Upper lobe of right lung (tissue), 1 donor: Measurements from ENCODE around the gene NAALADL2. TPM values are rescaled to one million over a fixed set of nuclear protein-coding genes. Genes with fewer than 3 reads are reported as not detected.

Source experiments
- ATAC-seq: fragments of 200-7000 bp; cut with Tn5 transposase; one replicate; pipeline ENCODE4 v1.9.1; 2020; ENCODE audit warnings: mild to moderate bottlenecking, moderate library complexity
- DNase-seq: peaks from one replicate; pipeline ENCODE4 v3.0.0-alpha.2; 2020
- H3K27ac ChIP-seq: fragments of 200-600 bp; one replicate; pipeline ENCODE4 v1.8.0; 2022
- H3K27me3 ChIP-seq: fragments of 200-600 bp; one replicate; pipeline ENCODE4 v1.8.0; 2022; ENCODE audit warnings: mild to moderate bottlenecking
- H3K36me3 ChIP-seq: fragments of 200-600 bp; one replicate; pipeline ENCODE4 v1.8.0; 2022
- H3K4me1 ChIP-seq: fragments of 200-600 bp; one replicate; pipeline ENCODE4 v1.8.0; 2022
- H3K4me3 ChIP-seq: fragments of 200-600 bp; one replicate; pipeline ENCODE4 v1.8.0; 2022; ENCODE audit warnings: mild to moderate bottlenecking
- H3K9me3 ChIP-seq: fragments of 200-600 bp; one replicate; pipeline ENCODE4 v1.8.0; 2022
- CTCF ChIP-seq: fragments of 200-600 bp; IDR thresholded peaks from one replicate; pipeline ENCODE4 v1.8.0; 2022; ENCODE audit warnings: antibody characterized with exemption
- intact Hi-C: fragments of 100-400 bp; cut with DNase I; formaldehyde crosslinking; loops from one replicate; pipeline ENCODE4 v1.11.0; 2022
- total RNA-seq: library from RNA; stranded (reverse); fragmentation: NEBNext Ultra II Directional; extraction: Animal tissue kit (Norgen Biotek cat#: 25700); gene quantifications from one replicate; pipeline ENCODE4 v1.2.1, GENCODE V29; 2021
- donor health status: DM: no; HTN: yes; CAD: no; lungs with severe emphysema.

Gene NAALADL2
- total RNA-seq, 1 donor from 2014 or later: 8.5 TPM

GRCh38 chr3:175149675-175150074 is 290.5 kb downstream of the NAALADL2 start:
- Histone ChIP-seq H3K27ac (no peak overlapping the region), H3K9me3 (no peaks in the 10 kb centered on the region), H3K27me3 (no peaks in the 10 kb centered on the region), H3K4me3 (no peak overlapping the region), H3K36me3 (no peaks in the 10 kb centered on the region), H3K4me1 (no peaks in the 10 kb centered on the region)
- ATAC-seq (no peak), DNase-seq (no peak)
- TF ChIP-seq CTCF: no peak
- intact Hi-C loops: no loop called here

GRCh38 chr3:175150812-175151401 is 291.8 kb downstream of the NAALADL2 start:
- Histone ChIP-seq H3K27me3 (no peaks in the 10 kb centered on the region), H3K36me3 (no peaks in the 10 kb centered on the region), H3K9me3 (no peaks in the 10 kb centered on the region), H3K27ac (no peak overlapping the region), H3K4me3 (no peak overlapping the region), H3K4me1 (no peaks in the 10 kb centered on the region)
- ATAC-seq: no peak
- intact Hi-C loops: no loop called here
- DNase-seq: no peak
- no peak for TF ChIP-seq CTCF

- no peaks in the 10 kb centered on the region for H3K4me1 ChIP-seq
- H3K4me3 ChIP-seq: no peak overlapping the region
- no peak for ATAC-seq
- no peaks in the 10 kb centered on the region for H3K9me3 ChIP-seq
- H3K27me3 ChIP-seq: no peaks in the 10 kb centered on the region
- no peak for TF ChIP-seq CTCF
- no peak for DNase-seq
- H3K36me3 ChIP-seq: no peaks in the 10 kb centered on the region
- no peak overlapping the region for H3K27ac ChIP-seq
- intact Hi-C loops: no loop called here
Observed at GRCh38 chr3:175153595-175153994, 294.5 kb downstream of the NAALADL2 start.

DNA sequence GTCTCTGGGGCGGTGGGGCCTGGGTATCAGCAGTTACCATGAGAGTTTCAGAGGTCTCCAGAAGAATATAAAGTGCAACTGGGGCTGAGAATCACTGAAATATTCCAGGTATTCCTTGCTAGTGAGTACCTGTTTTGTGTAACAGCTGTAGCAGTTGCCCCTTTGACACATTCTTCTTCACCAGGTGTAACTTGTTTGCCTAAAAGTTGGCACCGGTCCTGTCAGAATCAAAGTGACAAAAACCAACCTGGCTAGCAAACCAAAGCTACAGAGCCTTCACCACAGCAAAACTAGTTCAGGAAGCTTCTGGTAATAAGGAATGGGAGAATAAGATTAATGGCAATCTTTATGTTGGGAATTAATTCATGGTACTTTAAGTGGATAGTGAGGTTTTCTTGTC is 296.0 kb downstream of the NAALADL2 start:
- Histone ChIP-seq H3K36me3 (no peaks in the 10 kb centered on the region), H3K27me3 (no peaks in the 10 kb centered on the region), H3K27ac (no peak overlapping the region), H3K9me3 (no peaks in the 10 kb centered on the region), H3K4me3 (no peak overlapping the region), H3K4me1 (no peaks in the 10 kb centered on the region)
- no peak for DNase-seq
- ATAC-seq: no peak
- intact Hi-C loops: no loop called here
- no peak for TF ChIP-seq CTCF

- Histone ChIP-seq H3K4me1 (no peaks in the 10 kb centered on the region), H3K27ac (no peak overlapping the region), H3K4me3 (no peak overlapping the region), H3K36me3 (no peaks in the 10 kb centered on the region), H3K9me3 (no peaks in the 10 kb centered on the region), H3K27me3 (no peaks in the 10 kb centered on the region)
- intact Hi-C loops: no loop called here
- ATAC-seq (no peak), DNase-seq (no peak)
- TF ChIP-seq CTCF: no peak
Observed at GRCh38 chr3:175159202-175159601, 300.1 kb downstream of the NAALADL2 start.

GRCh38 chr3:175161291-175161690 is 302.2 kb downstream of the NAALADL2 start:
- intact Hi-C loops: no loop called here
- TF ChIP-seq CTCF: no peak
- H3K27ac ChIP-seq: no peak overlapping the region
- DNase-seq: no peak
- H3K36me3 ChIP-seq: no peaks in the 10 kb centered on the region
- no peaks in the 10 kb centered on the region for H3K9me3 ChIP-seq
- H3K4me1 ChIP-seq: no peaks in the 10 kb centered on the region
- H3K4me3 ChIP-seq: no peak overlapping the region
- no peaks in the 10 kb centered on the region for H3K27me3 ChIP-seq
- ATAC-seq: no peak
